ENCODE data around the gene IQCE.

IQCE gene

GRCh38 chr7:2558629-2559282, at the start of gene IQCE:
IQCE (plus strand) TSS chr7:2558979; CDS start chr7:2559182, 203 bp downstream.
- in situ Hi-C loops (cut with MboI; ENCODE audit: low sequenced_read_pairs) = no loop called here

GRCh38 chr7:2509298-2509906, 49.4 kb upstream of the IQCE start:
- in situ Hi-C loops (cut with MboI; ENCODE audit: low sequenced_read_pairs) = no loop called here

GRCh38 chr7:2510130-2510776, 48.5 kb upstream of the IQCE start:
- in situ Hi-C loops (cut with MboI; ENCODE audit: low sequenced_read_pairs) = no loop called here

- in situ Hi-C loops (cut with MboI; ENCODE audit: low sequenced_read_pairs) = no loop called here
Observed at GRCh38 chr7:2510909-2511768, 47.6 kb upstream of the IQCE start.

GRCh38 chr7:2511769-2512168, 47.0 kb upstream of the IQCE start:
- in situ Hi-C loops (cut with MboI; ENCODE audit: low sequenced_read_pairs) = no loop called here

- in situ Hi-C loops (cut with MboI; ENCODE audit: low sequenced_read_pairs) = no loop called here
Observed at GRCh38 chr7:2512179-2512661, 46.6 kb upstream of the IQCE start.

- in situ Hi-C loops (cut with MboI; ENCODE audit: low sequenced_read_pairs) = no loop called here
Observed at GRCh38 chr7:2512713-2513112, 46.1 kb upstream of the IQCE start.

GRCh38 chr7:2513702-2514101, 45.1 kb upstream of the IQCE start:
- in situ Hi-C loops (cut with MboI; ENCODE audit: low sequenced_read_pairs) = no loop called here

GRCh38 chr7:2514473-2515423, 44.0 kb upstream of the IQCE start:
- in situ Hi-C loops (cut with MboI; ENCODE audit: low sequenced_read_pairs) = no loop called here

- in situ Hi-C loops (cut with MboI; ENCODE audit: low sequenced_read_pairs) = no loop called here
Observed at GRCh38 chr7:2515424-2516193, 43.2 kb upstream of the IQCE start.

GRCh38 chr7:2516194-2516555, 42.6 kb upstream of the IQCE start:
- in situ Hi-C loops (cut with MboI; ENCODE audit: low sequenced_read_pairs) = no loop called here

- in situ Hi-C loops (cut with MboI; ENCODE audit: low sequenced_read_pairs) = no loop called here
Observed at GRCh38 chr7:2517026-2517425, 41.8 kb upstream of the IQCE start.

GRCh38 chr7:2517678-2518507, 40.9 kb upstream of the IQCE start:
- in situ Hi-C loops (cut with MboI; ENCODE audit: low sequenced_read_pairs) = no loop called here

GRCh38 chr7:2518737-2519118, 40.1 kb upstream of the IQCE start:
- in situ Hi-C loops (cut with MboI; ENCODE audit: low sequenced_read_pairs) = no loop called here

GRCh38 chr7:2519119-2519930, 39.5 kb upstream of the IQCE start, which contains the start of gene LFNG:
LFNG (plus strand) TSS chr7:2519774; CDS start chr7:2519862, 88 bp downstream.
- in situ Hi-C loops (cut with MboI; ENCODE audit: low sequenced_read_pairs) = no loop called here

GRCh38 chr7:2520131-2520760, 38.5 kb upstream of the IQCE start:
- in situ Hi-C loops (cut with MboI; ENCODE audit: low sequenced_read_pairs) = no loop called here

GRCh38 chr7:2520761-2521290, 38.0 kb upstream of the IQCE start:
- in situ Hi-C loops (cut with MboI; ENCODE audit: low sequenced_read_pairs) = no loop called here
